ENCODE results near the gene KAZN. TPM values are rescaled to one million over a fixed set of nuclear protein-coding genes. Genes with fewer than 3 reads are reported as not detected.

The KAZN gene
- total RNA-seq, 1 experiment from 2014 or later: 7.0 TPM

GRCh38 chr1:14887764-14888350 lies 289.4 kb downstream of the KAZN start:
- DNase-seq (ENCODE audit: low read depth): no peak
- in situ Hi-C loops (cut with HindIII; ENCODE audit: low pct_unique_long_range_greater_than_20kb, low sequenced_read_pairs): no loop called here

- in situ Hi-C loops (cut with HindIII; ENCODE audit: low pct_unique_long_range_greater_than_20kb, low sequenced_read_pairs): no loop called here
- no peak for DNase-seq (ENCODE audit: low read depth)
Measured at GRCh38 chr1:14888374-14888773, 289.9 kb downstream of the KAZN start.

GRCh38 chr1:14889825-14890440 lies 291.4 kb downstream of the KAZN start:
- in situ Hi-C loops (cut with HindIII; ENCODE audit: low pct_unique_long_range_greater_than_20kb, low sequenced_read_pairs): no loop called here

GRCh38 chr1:14891991-14892390 lies 293.5 kb downstream of the KAZN start:
- in situ Hi-C loops (cut with HindIII; ENCODE audit: low pct_unique_long_range_greater_than_20kb, low sequenced_read_pairs): no loop called here
- DNase-seq (ENCODE audit: low read depth): no peak

More at GRCh38 chr1:14889825-14890440, 291.4 kb downstream of the KAZN start:
- no peak for DNase-seq (ENCODE audit: low read depth)

GRCh38 chr1:14894811-14895560 lies 296.5 kb downstream of the KAZN start:
- no peak for DNase-seq (ENCODE audit: low read depth)

GRCh38 chr1:14895727-14896126 lies 297.2 kb downstream of the KAZN start:
- DNase-seq (ENCODE audit: low read depth): no peak
- in situ Hi-C loops (cut with HindIII; ENCODE audit: low pct_unique_long_range_greater_than_20kb, low sequenced_read_pairs): no loop called here

More at GRCh38 chr1:14894811-14895560, 296.5 kb downstream of the KAZN start:
- in situ Hi-C loops (cut with HindIII; ENCODE audit: low pct_unique_long_range_greater_than_20kb, low sequenced_read_pairs): no loop called here

GRCh38 chr1:14896381-14897079 lies 298.0 kb downstream of the KAZN start:
- DNase-seq (ENCODE audit: low read depth): no peak
- in situ Hi-C loops (cut with HindIII; ENCODE audit: low pct_unique_long_range_greater_than_20kb, low sequenced_read_pairs): no loop called here

GRCh38 chr1:14897080-14897449 lies 298.6 kb downstream of the KAZN start:
- in situ Hi-C loops (cut with HindIII; ENCODE audit: low pct_unique_long_range_greater_than_20kb, low sequenced_read_pairs): no loop called here
- no peak for DNase-seq (ENCODE audit: low read depth)

- in situ Hi-C loops (cut with HindIII; ENCODE audit: low pct_unique_long_range_greater_than_20kb, low sequenced_read_pairs): no loop called here
Measured at GRCh38 chr1:14897547-14897946, 299.1 kb downstream of the KAZN start.

GRCh38 chr1:14897997-14898645 lies 299.6 kb downstream of the KAZN start:
- in situ Hi-C loops (cut with HindIII; ENCODE audit: low pct_unique_long_range_greater_than_20kb, low sequenced_read_pairs): no loop called here
- DNase-seq (ENCODE audit: low read depth): no peak

More at GRCh38 chr1:14897547-14897946, 299.1 kb downstream of the KAZN start:
- no peak for DNase-seq (ENCODE audit: low read depth)

GRCh38 chr1:14899686-14900085 lies 301.2 kb downstream of the KAZN start:
- in situ Hi-C loops (cut with HindIII; ENCODE audit: low pct_unique_long_range_greater_than_20kb, low sequenced_read_pairs): no loop called here

GRCh38 chr1:14901371-14901954 lies 303.0 kb downstream of the KAZN start:
- in situ Hi-C loops (cut with HindIII; ENCODE audit: low pct_unique_long_range_greater_than_20kb, low sequenced_read_pairs): no loop called here
- no peak for DNase-seq (ENCODE audit: low read depth)

More at GRCh38 chr1:14899686-14900085, 301.2 kb downstream of the KAZN start:
- DNase-seq (ENCODE audit: low read depth): no peak

- DNase-seq (ENCODE audit: low read depth): no peak
- in situ Hi-C loops (cut with HindIII; ENCODE audit: low pct_unique_long_range_greater_than_20kb, low sequenced_read_pairs): no loop called here
Measured at GRCh38 chr1:14903922-14904321, 305.4 kb downstream of the KAZN start.

GRCh38 chr1:14906665-14907064 lies 308.2 kb downstream of the KAZN start:
- no peak for DNase-seq (ENCODE audit: low read depth)
- in situ Hi-C loops (cut with HindIII; ENCODE audit: low pct_unique_long_range_greater_than_20kb, low sequenced_read_pairs): no loop called here

- in situ Hi-C loops (cut with HindIII; ENCODE audit: low pct_unique_long_range_greater_than_20kb, low sequenced_read_pairs): no loop called here
- DNase-seq (ENCODE audit: low read depth): no peak
Measured at GRCh38 chr1:14907416-14907815, 308.9 kb downstream of the KAZN start.

- in situ Hi-C loops (cut with HindIII; ENCODE audit: low pct_unique_long_range_greater_than_20kb, low sequenced_read_pairs): no loop called here
Measured at GRCh38 chr1:14909273-14909672, 310.8 kb downstream of the KAZN start.

GRCh38 chr1:14909920-14910460 lies 311.5 kb downstream of the KAZN start:
- DNase-seq (ENCODE audit: low read depth): peak; percentile 69
- in situ Hi-C loops (cut with HindIII; ENCODE audit: low pct_unique_long_range_greater_than_20kb, low sequenced_read_pairs): no loop called here

More at GRCh38 chr1:14909273-14909672, 310.8 kb downstream of the KAZN start:
- DNase-seq (ENCODE audit: low read depth): no peak
